SK-N-SH (cell line): ENCODE results near the gene UCHL5. TPM values are rescaled to one million over a fixed set of nuclear protein-coding genes. Genes with fewer than 3 reads are reported as not detected.

Experiments used
- CTCF ChIA-PET: fragments of 300-600, 350-600 bp; formaldehyde crosslinking; extraction: SDS; loops from one replicate; lab custom pipeline; 2021; lab: Yijun Ruan, JAX
- POLR2A ChIA-PET: fragments of 350-600 bp; sonication (Branson Sonifier 250); formaldehyde crosslinking; extraction: SDS; loops from one replicate; lab custom pipeline; 2020; ENCODE audit warnings: antibody characterized with exemption, inconsistent platforms; lab: Yijun Ruan, JAX
- DNase-seq: peaks from one replicate; pipeline ENCODE4 v3.0.0; 2012
- H2AFZ ChIP-seq: fragments of 200-600 bp; sonication (generic); 2 replicates; pipeline ENCODE4 v1.8.1; 2016; ENCODE audit warnings: antibody characterized with exemption, mild to moderate bottlenecking, low read depth
- H3F3A ChIP-seq: fragments of 200-600 bp; sonication (generic); replicated peaks from 2 replicates; pipeline ENCODE3; 2016; ENCODE audit warnings: antibody characterized with exemption, mild to moderate bottlenecking; ENCODE audit not compliant: insufficient read depth
- H3K27ac ChIP-seq, 2 experiments: fragments of 200-500 bp in 1 of 2; fragments of 200-600 bp in 1 of 2; sonication (Bioruptor generic) in 1 of 2; sonication (generic), shearing (Covaris generic) in 1 of 2; 2 replicates each; pipeline versions ENCODE4 v1.5.1 to v1.6.1; 2014 to 2016; ENCODE audit warnings: low read depth in 2 of 2, inconsistent platforms in 1 of 2, low read length in 1 of 2, mild to moderate bottlenecking in 1 of 2, mixed read lengths in 1 of 2
- H3K27me3 ChIP-seq: fragments of 200-600 bp; sonication (generic), shearing (Covaris generic); 2 replicates; pipeline ENCODE4 v1.6.1; 2016; ENCODE audit warnings: mixed run types; ENCODE audit not compliant: insufficient read depth
- H3K36me3 ChIP-seq, 2 experiments: fragments of 200-500 bp in 1 of 2; fragments of 200-600 bp in 1 of 2; sonication (Bioruptor generic) in 1 of 2; sonication (generic) in 1 of 2; replicated peaks in 1 of 2; 2 replicates each; pipeline versions ENCODE3 to v1.5.1; 2014 to 2016; ENCODE audit warnings: low read length in 1 of 2, mild to moderate bottlenecking in 1 of 2; ENCODE audit not compliant: insufficient read depth in 2 of 2, control insufficient read depth in 1 of 2
- H3K4me1 ChIP-seq, 2 experiments: fragments of 200-500 bp in 1 of 2; fragments of 200-600 bp in 1 of 2; sonication (Bioruptor generic) in 1 of 2; sonication (generic), shearing (Covaris generic) in 1 of 2; 2 replicates each; pipeline versions ENCODE4 v1.5.1 to v1.6.1; 2014 to 2016; ENCODE audit warnings: low read depth in 1 of 2, low read length in 1 of 2, mixed run types in 1 of 2; ENCODE audit not compliant: insufficient read depth in 2 of 2, control insufficient read depth in 1 of 2
- H3K4me2 ChIP-seq: fragments of 200-600 bp; sonication (generic), shearing (Covaris generic); 2 replicates; pipeline ENCODE4 v1.6.1; 2017; ENCODE audit warnings: mixed run types
- H3K4me3 ChIP-seq, 2 experiments: fragments of 200-500 bp in 1 of 2; fragments of 200-600 bp in 1 of 2; sonication (Bioruptor generic) in 1 of 2; sonication (generic), shearing (Covaris generic) in 1 of 2; 2 replicates each; pipeline versions ENCODE4 v1.5.1 to v1.8.1; 2014 to 2016; ENCODE audit warnings: low read depth in 2 of 2, inconsistent platforms in 1 of 2, low read length in 1 of 2, mild to moderate bottlenecking in 1 of 2, mixed read lengths in 1 of 2, moderate library complexity in 1 of 2
- H3K79me2 ChIP-seq: fragments of 200-600 bp; sonication (generic); 2 replicates; pipeline ENCODE4 v1.8.1; 2017; ENCODE audit warnings: mild to moderate bottlenecking; ENCODE audit not compliant: insufficient read depth
- H3K9ac ChIP-seq: fragments of 200-600 bp; sonication (generic); 2 replicates; pipeline ENCODE4 v1.6.1; 2017; ENCODE audit warnings: mixed run types
- H3K9me2 ChIP-seq: fragments of 200-600 bp; sonication (generic); 2 replicates; pipeline ENCODE4 v1.6.1; 2017; ENCODE audit warnings: mixed run types
- H3K9me3 ChIP-seq: fragments of 200-600 bp; sonication (generic); 2 replicates; pipeline ENCODE4 v1.6.1; 2017; ENCODE audit warnings: mixed run types, mild to moderate bottlenecking, moderate library complexity
- H4K20me1 ChIP-seq: fragments of 200-600 bp; sonication (generic); 2 replicates; pipeline ENCODE4 v1.6.1; 2017; ENCODE audit warnings: mild to moderate bottlenecking, mixed run types; ENCODE audit not compliant: insufficient read depth
- CHD2 ChIP-seq: fragments of 150-350 bp; IDR thresholded peaks from 2 replicates; pipeline ENCODE4 v1.6.1; 2018; ENCODE audit warnings: low read length; ENCODE audit not compliant: partially characterized antibody
- CTCF ChIP-seq: fragments of 200-600 bp; sonication (generic); IDR thresholded peaks from 2 replicates; pipeline ENCODE4 v1.6.1; 2017; ENCODE audit warnings: antibody characterized with exemption, mild to moderate bottlenecking, moderate library complexity
- EP300 ChIP-seq, 2 experiments: IDR thresholded peaks; 2 replicates each; pipeline versions ENCODE4 v1.4.0 to v1.6.1; 2012; ENCODE audit warnings: borderline replicate concordance in 1 of 2, low read depth in 1 of 2, low read length in 1 of 2
- EZH2phosphoT487 ChIP-seq: fragments of 200-600 bp; sonication (generic); IDR thresholded peaks from 2 replicates; pipeline ENCODE4 v1.6.1; 2017; ENCODE audit warnings: low read depth, mixed run types, mild to moderate bottlenecking, antibody characterized with exemption, moderate library complexity, borderline replicate concordance
- FOXM1 ChIP-seq: IDR thresholded peaks from 2 replicates; pipeline ENCODE4 v1.4.0; 2012; ENCODE audit warnings: low read depth, mild to moderate bottlenecking
- GATA2 ChIP-seq: sonication (generic); formaldehyde crosslinking; IDR thresholded peaks from 2 replicates; pipeline ENCODE4 v1.5.0; 2020; ENCODE audit warnings: mild to moderate bottlenecking, missing genetic modification reagents
- NFIC ChIP-seq: IDR thresholded peaks from 2 replicates; pipeline ENCODE4 v1.4.0; 2012; ENCODE audit warnings: borderline replicate concordance
- NRF1 ChIP-seq: IDR thresholded peaks from 2 replicates; pipeline ENCODE4 v1.6.1; 2012; ENCODE audit warnings: low read depth, mild to moderate bottlenecking, low read length
- PBX3 ChIP-seq: IDR thresholded peaks from 2 replicates; pipeline ENCODE4; 2012
- RCOR1 ChIP-seq: fragments of 150-350 bp; IDR thresholded peaks from 2 replicates; pipeline ENCODE4 v1.6.1; 2017; ENCODE audit warnings: antibody characterized with exemption, low read length
- RFX5 ChIP-seq: IDR thresholded peaks from 2 replicates; pipeline ENCODE4 v1.6.1; 2012; ENCODE audit warnings: mild to moderate bottlenecking, improper control_type of control experiment, low read length
- RXRA ChIP-seq: IDR thresholded peaks from 2 replicates; pipeline ENCODE4 v1.4.0; 2012; ENCODE audit warnings: low read depth, mild to moderate bottlenecking, borderline replicate concordance
- SIN3A ChIP-seq: IDR thresholded peaks from 2 replicates; pipeline ENCODE4 v1.6.1; 2012; ENCODE audit warnings: low read depth, mild to moderate bottlenecking, low read length, moderate library complexity, borderline replicate concordance
- SMC3 ChIP-seq: IDR thresholded peaks from 2 replicates; pipeline ENCODE4 v1.6.1; 2012; ENCODE audit warnings: low read depth, low read length, improper control_type of control experiment
- TAF1 ChIP-seq: IDR thresholded peaks from 2 replicates; pipeline ENCODE4 v1.6.1; 2012; ENCODE audit warnings: low read depth, mild to moderate bottlenecking, low read length, moderate library complexity, borderline replicate concordance
- TCF12 ChIP-seq: IDR thresholded peaks from 2 replicates; pipeline ENCODE4 v1.4.0; 2012
- YY1 ChIP-seq: IDR thresholded peaks from 2 replicates; pipeline ENCODE4 v1.4.0; 2012; ENCODE audit warnings: low read depth, mild to moderate bottlenecking
- ZBTB33 ChIP-seq: IDR thresholded peaks from 2 replicates; pipeline ENCODE4 v1.4.0; 2012; ENCODE audit warnings: low read depth, borderline replicate concordance
- WGBS: methylation state at CpG from one replicate; pipeline ENCODE4 v1.1.6; 2017; ENCODE audit warnings: low lambda C conversion rate; 5-methylcytosine and 5-hydroxymethylcytosine counted together
- polyA plus RNA-seq, 3 experiments: library from polyadenylated mRNA; depleted of rRNA; stranded (reverse); fragments of >200 nt; gene quantifications; 2 replicates each; pipeline ENCODE4 v1.2.3, GENCODE V29; 2012

The UCHL5 gene
- polyA plus RNA-seq, 1 of the 3 experiments (the other 2 are of a cell fraction) = 14.9 TPM

GRCh38 chr1:192967901-192968300 lies 91.3 kb downstream of the UCHL5 start:
- no peak for TF ChIP-seq PBX3
- no peak for TF ChIP-seq CHD2
- no peak for TF ChIP-seq TCF12
- no peak for TF ChIP-seq GATA2 (CRISPR knock-in tag)
- no peak for TF ChIP-seq SIN3A
- no peak for TF ChIP-seq EP300 (IDR thresholded peaks at IDR 0.05; ENCODE audit: borderline replicate concordance in 1 of 2, low read depth in 1 of 2, low read length in 1 of 2)
- TF ChIP-seq CTCF = no peak
- no peak for TF ChIP-seq FOXM1
- TF ChIP-seq NFIC = no peak
- no peak for TF ChIP-seq SMC3
- no peak for TF ChIP-seq RFX5
- H3K9me2 ChIP-seq = no peaks in the 10 kb centered on the region
- H3K79me2 ChIP-seq = no peaks in the 10 kb centered on the region
- no peak overlapping the region for H3K4me2 ChIP-seq
- no peak overlapping the region for H3K4me3 ChIP-seq
- H3K27me3 ChIP-seq = no peaks in the 10 kb centered on the region
- no peaks in the 10 kb centered on the region for H3F3A ChIP-seq
- H3K9me3 ChIP-seq = no peaks in the 10 kb centered on the region
- ChIA-PET POLR2A (no interaction called here), CTCF (no interaction called here)
- no peaks in the 10 kb centered on the region; a peak in 1 of 4 replicates for H3K4me1 ChIP-seq
- WGBS = 75% methylated on average over 1 of the region's 1 CpG
- H3K27ac ChIP-seq = no peak overlapping the region
- no peak for DNase-seq
- H3K9ac ChIP-seq = no peak overlapping the region
- H4K20me1 ChIP-seq = no peaks in the 10 kb centered on the region
- H3K36me3 ChIP-seq = peaks cover 0 to 4% of the 10 kb centered on the region in 2 experiments
- H2AFZ ChIP-seq = no peak overlapping the region

- Histone ChIP-seq H3K79me2 (no peaks in the 10 kb centered on the region), H3K4me3 (no peak overlapping the region), H3K4me1 (no peaks in the 10 kb centered on the region; a peak in 1 of 4 replicates), H3F3A (no peaks in the 10 kb centered on the region), H3K27ac (no peak overlapping the region), H3K9ac (no peak overlapping the region), H3K9me2 (no peaks in the 10 kb centered on the region), H3K9me3 (no peaks in the 10 kb centered on the region), H2AFZ (no peak overlapping the region), H3K4me2 (no peak overlapping the region), H4K20me1 (no peaks in the 10 kb centered on the region), H3K36me3 (peaks cover 0 to 4% of the 10 kb centered on the region in 2 experiments), H3K27me3 (no peaks in the 10 kb centered on the region)
- no peak for TF ChIP-seq SMC3
- no peak for TF ChIP-seq NRF1
- no peak for TF ChIP-seq YY1
- TF ChIP-seq GATA2 (CRISPR knock-in tag) = no peak
- no peak for TF ChIP-seq TAF1
- no peak for TF ChIP-seq RCOR1
- TF ChIP-seq PBX3 = no peak
- no peak for TF ChIP-seq EZH2phosphoT487
- TF ChIP-seq RXRA = no peak
- no peak for TF ChIP-seq ZBTB33
- POLR2A ChIA-PET = no interaction called here
- 78% methylated on average over 2 of the region's 2 CpGs for WGBS
- CTCF ChIA-PET = no interaction called here
- no peak for DNase-seq
Measured at GRCh38 chr1:192967211-192967877, 91.8 kb downstream of the UCHL5 start.
